Sigmoid colon (tissue), 3 donors: ENCODE data around the gene PDK1.

ENCODE experiments used
- CTCF ChIP-seq, 4 experiments: fragments of 450-650 bp in 3 of 4; fragments of 200-600 bp in 1 of 4; IDR thresholded peaks; one replicate each; pipeline ENCODE4 v1.5.1; 2016 to 2019; ENCODE audit warnings: antibody characterized with exemption in 4 of 4, mild to moderate bottlenecking in 3 of 4, moderate library complexity in 2 of 4
- POLR2A ChIP-seq, 2 donors: fragments of 450-650 bp; IDR thresholded peaks; one replicate each; pipeline ENCODE4 v1.6.1; 2016; ENCODE audit warnings: antibody characterized with exemption in 2 of 2, mild to moderate bottlenecking in 2 of 2, moderate library complexity in 2 of 2

GRCh38 chr2:172560721-172561120, 4.8 kb downstream of the PDK1 start:
- TF ChIP-seq CTCF (IDR thresholded peaks at IDR 0.05) (no peak), POLR2A (IDR thresholded peaks at IDR 0.05) (no peak)
